CD4-positive, alpha-beta T cell treated with Interleukin-4 for 1 hour (primary cell): ENCODE measurements around the gene MYDGF.

Experiments used
- DNase-seq, 2 donors: peaks; one replicate each; pipeline ENCODE4 v3.0.0-alpha.2; 2020 to 2022

MYDGF gene

GRCh38 chr19:4673726-4674125 lies 3.6 kb upstream of the MYDGF start:
- DNase-seq: no peak

- no peak for DNase-seq
Measured at GRCh38 chr19:4673216-4673615, 3.1 kb upstream of the MYDGF start.

GRCh38 chr19:4671185-4671851 lies 1.2 kb upstream of the MYDGF start:
- no peak for DNase-seq

- no peak for DNase-seq
Measured at GRCh38 chr19:4664642-4665041, 5.5 kb downstream of the MYDGF start.

- DNase-seq: no peak
Measured at GRCh38 chr19:4662812-4663211, 7.3 kb downstream of the MYDGF start.

- no peak for DNase-seq
Measured at GRCh38 chr19:4662020-4662695, 8.0 kb downstream of the MYDGF start.

GRCh38 chr19:4660993-4661392 lies 9.1 kb downstream of the MYDGF start:
- DNase-seq: no peak

- DNase-seq: no peak
Measured at GRCh38 chr19:4660181-4660791, 9.9 kb downstream of the MYDGF start.

- DNase-seq: no peak
Measured at GRCh38 chr19:4657835-4658234, 12.3 kb downstream of the MYDGF start.

- no peak for DNase-seq
Measured at GRCh38 chr19:4657262-4657661, 12.9 kb downstream of the MYDGF start.

- DNase-seq: no peak
Measured at GRCh38 chr19:4656102-4656501, 14.0 kb downstream of the MYDGF start.

GRCh38 chr19:4654437-4655361 lies 15.4 kb downstream of the MYDGF start:
- no peak for DNase-seq

GRCh38 chr19:4653793-4654436 lies 16.2 kb downstream of the MYDGF start:
- DNase-seq: no peak

GRCh38 chr19:4652075-4652474 lies 18.1 kb downstream of the MYDGF start:
- DNase-seq: no peak

GRCh38 chr19:4650159-4650558 lies 20.0 kb downstream of the MYDGF start:
- DNase-seq: no peak

- DNase-seq: no peak
Measured at GRCh38 chr19:4649392-4650047, 20.6 kb downstream of the MYDGF start.

- no peak for DNase-seq
Measured at GRCh38 chr19:4647676-4648644, 22.2 kb downstream of the MYDGF start.

- no peak for DNase-seq
Measured at GRCh38 chr19:4645718-4646117, 24.4 kb downstream of the MYDGF start.

GRCh38 chr19:4642625-4643024 lies 27.5 kb downstream of the MYDGF start:
- no peak for DNase-seq

GRCh38 chr19:4641132-4641531 lies 29.0 kb downstream of the MYDGF start:
- no peak for DNase-seq
